ENCODE results near the gene C12orf42. TPM values are rescaled to one million over a fixed set of nuclear protein-coding genes. Genes with fewer than 3 reads are reported as not detected.
"Not testable (repeated sequence)": the region's sequence is repeated elsewhere in the genome, so short reads cannot be mapped to it uniquely, and the experiment has no call there.

C12orf42 gene
- total and polyA plus RNA-seq, 9 donors: not detected

DNA sequence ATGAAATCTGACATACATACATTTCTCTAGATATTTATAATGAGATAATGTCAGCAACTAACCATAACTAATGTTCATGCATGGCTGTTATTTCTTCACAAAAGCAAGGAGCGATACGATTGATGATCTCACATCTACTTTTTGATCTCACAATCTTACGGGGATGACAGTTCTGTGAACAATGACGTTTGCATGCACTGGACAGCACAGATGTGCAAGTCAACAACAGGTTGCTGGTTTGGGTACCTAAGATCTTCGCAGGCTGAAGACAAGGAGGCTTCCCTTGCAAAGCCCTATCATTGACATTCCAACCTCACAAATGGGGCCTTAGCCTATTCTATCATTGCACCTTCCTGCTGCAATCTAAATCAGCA is 53.6 kb downstream of the C12orf42 start:
- no peak for DNase-seq
- intact Hi-C loops (cut with DNase I): no loop called here
- no peak overlapping the region for H3K27ac ChIP-seq
- no peaks in the 10 kb centered on the region for H3K9me3 ChIP-seq
- 70 to 75% (median 73%) methylated on average over 5 of the region's 5 CpGs for WGBS, 3 donors
- H3K4me3 ChIP-seq: no peak overlapping the region
- H3K27me3 ChIP-seq: no peaks in the 10 kb centered on the region
- no peaks in the 10 kb centered on the region for H3K4me1 ChIP-seq (ENCODE audit: insufficient read depth)
- no peak for TF ChIP-seq EP300 (IDR thresholded peaks at IDR 0.05)
- no peak for TF ChIP-seq POLR2A (IDR thresholded peaks at IDR 0.05)
- TF ChIP-seq, protein P1, sequence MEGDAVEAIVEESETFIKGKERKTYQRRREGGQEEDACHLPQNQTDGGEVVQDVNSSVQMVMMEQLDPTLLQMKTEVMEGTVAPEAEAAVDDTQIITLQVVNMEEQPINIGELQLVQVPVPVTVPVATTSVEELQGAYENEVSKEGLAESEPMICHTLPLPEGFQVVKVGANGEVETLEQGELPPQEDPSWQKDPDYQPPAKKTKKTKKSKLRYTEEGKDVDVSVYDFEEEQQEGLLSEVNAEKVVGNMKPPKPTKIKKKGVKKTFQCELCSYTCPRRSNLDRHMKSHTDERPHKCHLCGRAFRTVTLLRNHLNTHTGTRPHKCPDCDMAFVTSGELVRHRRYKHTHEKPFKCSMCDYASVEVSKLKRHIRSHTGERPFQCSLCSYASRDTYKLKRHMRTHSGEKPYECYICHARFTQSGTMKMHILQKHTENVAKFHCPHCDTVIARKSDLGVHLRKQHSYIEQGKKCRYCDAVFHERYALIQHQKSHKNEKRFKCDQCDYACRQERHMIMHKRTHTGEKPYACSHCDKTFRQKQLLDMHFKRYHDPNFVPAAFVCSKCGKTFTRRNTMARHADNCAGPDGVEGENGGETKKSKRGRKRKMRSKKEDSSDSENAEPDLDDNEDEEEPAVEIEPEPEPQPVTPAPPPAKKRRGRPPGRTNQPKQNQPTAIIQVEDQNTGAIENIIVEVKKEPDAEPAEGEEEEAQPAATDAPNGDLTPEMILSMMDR (IDR thresholded peaks at IDR 0.05): no peak
- no peaks in the 10 kb centered on the region for H3K36me3 ChIP-seq

DNA sequence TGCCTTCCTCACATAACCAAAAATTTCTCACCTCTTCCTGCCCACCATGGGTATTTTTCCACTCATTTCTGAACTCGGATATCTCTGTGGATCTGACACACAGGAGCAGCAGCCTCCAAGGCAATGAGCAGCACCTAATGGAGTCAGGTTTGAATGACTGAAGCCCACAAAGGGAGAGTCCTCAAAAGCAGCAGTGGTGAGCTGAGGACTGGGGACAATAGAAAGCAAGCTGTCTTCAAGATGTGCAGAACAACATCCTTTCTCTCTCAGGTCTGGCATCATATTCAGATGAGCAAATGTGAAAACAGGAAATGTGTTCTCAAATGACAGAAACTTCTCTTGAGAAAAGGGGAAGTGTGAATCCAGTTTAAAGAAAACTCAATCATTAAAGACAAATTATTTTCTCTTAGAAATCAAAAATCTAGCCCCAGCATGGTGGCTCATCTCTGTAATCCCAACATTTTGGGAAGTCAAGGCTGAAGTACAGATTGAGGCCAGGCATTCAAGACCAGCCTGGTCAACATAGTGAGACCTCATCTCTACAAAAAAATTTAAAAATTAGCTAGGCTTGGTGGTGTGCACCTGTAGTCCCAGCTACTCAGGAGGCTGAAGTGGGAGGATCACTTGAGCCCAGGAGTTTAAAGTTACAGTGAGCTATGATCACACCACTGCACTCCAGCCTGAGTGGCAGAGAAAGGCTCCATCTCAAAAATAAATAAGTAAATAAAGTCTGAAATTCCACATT is 54.2 kb downstream of the C12orf42 start:
- H3K27me3 ChIP-seq: no peaks in the 10 kb centered on the region

DNA sequence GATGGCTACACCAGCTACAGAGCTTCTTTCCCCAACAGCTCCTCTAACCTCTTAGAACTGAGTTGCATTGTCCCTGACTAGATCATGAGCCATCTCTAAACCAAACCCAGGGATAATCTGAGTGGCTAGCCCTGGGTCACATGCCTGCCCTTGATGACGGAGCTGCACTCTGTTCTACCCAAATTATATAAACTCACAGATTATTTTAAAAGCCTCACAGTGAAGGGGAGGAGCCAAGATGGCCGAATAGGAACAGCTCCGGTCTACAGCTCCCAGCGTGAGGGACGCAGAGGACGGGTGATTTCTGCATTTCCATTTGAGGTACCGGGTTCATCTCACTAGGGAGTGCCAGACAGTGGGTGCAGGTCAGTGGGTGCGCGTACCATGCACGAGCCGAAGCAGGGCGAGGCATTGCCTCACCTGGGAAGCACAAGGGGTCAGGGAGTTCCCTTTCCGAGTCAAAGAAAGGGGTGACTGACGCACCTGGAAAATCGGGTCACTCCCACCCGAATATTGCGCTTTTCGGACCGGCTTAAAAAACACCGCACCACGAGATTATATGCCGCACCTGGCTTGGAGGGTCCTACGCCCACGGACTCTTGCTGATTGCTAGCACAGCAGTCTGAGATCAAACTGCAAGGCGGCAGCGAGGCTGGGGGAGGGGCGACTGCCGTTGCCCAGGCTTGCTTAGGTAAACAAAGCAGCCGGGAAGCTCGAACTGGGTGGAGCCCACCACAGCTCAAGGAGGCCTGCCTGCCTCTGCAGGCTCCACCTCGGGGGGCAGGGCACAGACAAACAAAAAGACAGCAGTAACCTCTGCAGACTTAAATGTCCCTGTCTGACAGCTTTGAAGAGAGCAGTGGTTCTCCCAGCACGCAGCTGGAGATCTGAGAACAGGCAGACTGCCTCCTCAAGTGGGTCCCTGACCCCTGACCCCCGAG is 61.3 kb downstream of the C12orf42 start:
- H3K36me3 ChIP-seq; H3K4me3 ChIP-seq; DNase-seq; intact Hi-C loops (cut with DNase I); H3K27ac ChIP-seq; H3K9me3 ChIP-seq; H3K27me3 ChIP-seq; H3K4me1 ChIP-seq (ENCODE audit: insufficient read depth): not testable (repeated sequence)
- WGBS, 3 donors: 63 to 70% (median 69%) methylated on average over 30 to 31 of the region's 33 CpGs

More for the DNA sequence above, 54.2 kb downstream of the C12orf42 start:
- intact Hi-C loops (cut with DNase I): no loop called here
- 68 to 81% (median 69%) methylated on average over 1 of the region's 1 CpG for WGBS, 3 donors
- H3K36me3 ChIP-seq: no peaks in the 10 kb centered on the region
- no peak overlapping the region for H3K27ac ChIP-seq
- no peak overlapping the region for H3K4me3 ChIP-seq
- TF ChIP-seq, protein P1 (IDR thresholded peaks at IDR 0.05): no peak
- no peak for TF ChIP-seq POLR2A (IDR thresholded peaks at IDR 0.05)
- no peaks in the 10 kb centered on the region for H3K4me1 ChIP-seq (ENCODE audit: insufficient read depth)
- H3K9me3 ChIP-seq: no peaks in the 10 kb centered on the region
- DNase-seq: no peak

DNA sequence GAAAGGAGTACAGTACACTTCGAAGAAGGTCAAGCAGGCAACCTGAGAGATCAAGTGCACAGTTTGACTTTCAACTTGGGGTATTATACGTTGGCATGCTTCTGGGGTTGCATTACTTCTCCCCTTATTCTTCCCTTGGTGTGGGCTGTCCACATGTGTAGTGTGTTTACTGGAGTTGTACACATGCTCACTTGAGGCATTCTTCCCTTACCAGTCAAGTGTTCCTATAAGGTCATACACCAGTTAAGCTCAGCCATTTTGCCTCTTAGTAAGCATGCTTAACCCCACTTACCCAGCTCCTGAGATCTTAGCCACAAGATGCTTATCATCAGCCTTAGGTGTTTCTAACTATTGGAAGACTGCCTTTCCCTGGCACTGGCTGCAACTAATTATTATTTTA is 63.8 kb downstream of the C12orf42 start:
- H3K27me3 ChIP-seq: no peaks in the 10 kb centered on the region
- H3K4me3 ChIP-seq: no peak overlapping the region
- H3K4me1 ChIP-seq (ENCODE audit: insufficient read depth): no peaks in the 10 kb centered on the region
- no peaks in the 10 kb centered on the region for H3K36me3 ChIP-seq
- 75 to 83% (median 80%) methylated on average over 2 of the region's 2 CpGs for WGBS, 3 donors
- no peaks in the 10 kb centered on the region for H3K9me3 ChIP-seq
- TF ChIP-seq EP300 (IDR thresholded peaks at IDR 0.05) (no peak), POLR2A (IDR thresholded peaks at IDR 0.05) (no peak)
- TF ChIP-seq, protein P1 (IDR thresholded peaks at IDR 0.05): no peak
- no peak for DNase-seq
- no peak overlapping the region for H3K27ac ChIP-seq
- intact Hi-C loops (cut with DNase I): no loop called here

DNA sequence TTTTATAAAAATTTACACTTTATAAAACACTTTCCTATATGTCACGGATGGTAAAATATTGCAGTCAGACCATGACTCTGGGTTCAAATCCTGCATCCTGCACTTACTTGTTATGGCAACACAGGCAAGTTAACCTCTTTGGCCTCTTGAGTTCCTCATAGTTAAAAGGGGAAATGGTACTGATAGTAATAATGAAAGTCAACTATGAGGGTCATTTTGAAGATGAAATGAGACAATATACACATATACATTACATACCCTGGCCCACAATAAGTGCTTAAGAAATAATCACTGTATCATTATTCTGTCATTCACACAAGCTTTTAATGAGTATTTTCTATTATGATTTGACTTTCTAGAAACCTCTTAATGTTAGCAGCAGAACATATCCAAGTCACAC is 64.4 kb downstream of the C12orf42 start:
- no peaks in the 10 kb centered on the region for H3K4me1 ChIP-seq (ENCODE audit: insufficient read depth)
- no peak overlapping the region for H3K27ac ChIP-seq
- TF ChIP-seq POLR2A (IDR thresholded peaks at IDR 0.05) (no peak), EP300 (IDR thresholded peaks at IDR 0.05) (no peak)
- TF ChIP-seq, protein P1 (IDR thresholded peaks at IDR 0.05): no peak
- H3K36me3 ChIP-seq: no peaks in the 10 kb centered on the region
- WGBS, 3 donors: 94 to 98% (median 96%) methylated on average over 1 of the region's 1 CpG
- H3K9me3 ChIP-seq: no peaks in the 10 kb centered on the region
- DNase-seq: no peak
- intact Hi-C loops (cut with DNase I): no loop called here
- H3K4me3 ChIP-seq: no peak overlapping the region
- no peaks in the 10 kb centered on the region for H3K27me3 ChIP-seq

DNA sequence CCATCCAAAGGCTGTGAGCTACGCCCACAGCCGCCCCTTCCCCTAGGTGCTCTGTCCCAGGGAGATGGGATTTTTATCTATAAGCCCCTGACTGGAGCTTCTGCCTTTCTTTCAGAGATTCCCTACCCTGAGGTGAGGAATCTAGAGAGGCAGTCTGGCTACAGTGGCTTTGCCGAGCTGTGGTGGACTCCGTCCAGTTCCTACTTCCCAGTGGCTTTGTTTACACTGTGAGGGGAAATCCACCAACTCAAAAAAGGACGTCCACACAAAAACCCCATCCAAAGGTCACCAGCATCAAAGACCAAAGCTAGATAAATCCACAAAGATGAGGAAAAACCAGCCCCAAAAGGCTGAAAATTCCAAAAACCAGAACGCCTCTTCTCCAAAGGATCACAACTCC is 70.1 kb downstream of the C12orf42 start:
- intact Hi-C loops (cut with DNase I); H3K4me1 ChIP-seq (ENCODE audit: insufficient read depth); H3K36me3 ChIP-seq; H3K4me3 ChIP-seq; H3K9me3 ChIP-seq; DNase-seq; H3K27ac ChIP-seq; H3K27me3 ChIP-seq: not testable (repeated sequence)
- 72 to 77% (median 76%) methylated on average over 6 of the region's 6 CpGs for WGBS, 3 donors

DNA sequence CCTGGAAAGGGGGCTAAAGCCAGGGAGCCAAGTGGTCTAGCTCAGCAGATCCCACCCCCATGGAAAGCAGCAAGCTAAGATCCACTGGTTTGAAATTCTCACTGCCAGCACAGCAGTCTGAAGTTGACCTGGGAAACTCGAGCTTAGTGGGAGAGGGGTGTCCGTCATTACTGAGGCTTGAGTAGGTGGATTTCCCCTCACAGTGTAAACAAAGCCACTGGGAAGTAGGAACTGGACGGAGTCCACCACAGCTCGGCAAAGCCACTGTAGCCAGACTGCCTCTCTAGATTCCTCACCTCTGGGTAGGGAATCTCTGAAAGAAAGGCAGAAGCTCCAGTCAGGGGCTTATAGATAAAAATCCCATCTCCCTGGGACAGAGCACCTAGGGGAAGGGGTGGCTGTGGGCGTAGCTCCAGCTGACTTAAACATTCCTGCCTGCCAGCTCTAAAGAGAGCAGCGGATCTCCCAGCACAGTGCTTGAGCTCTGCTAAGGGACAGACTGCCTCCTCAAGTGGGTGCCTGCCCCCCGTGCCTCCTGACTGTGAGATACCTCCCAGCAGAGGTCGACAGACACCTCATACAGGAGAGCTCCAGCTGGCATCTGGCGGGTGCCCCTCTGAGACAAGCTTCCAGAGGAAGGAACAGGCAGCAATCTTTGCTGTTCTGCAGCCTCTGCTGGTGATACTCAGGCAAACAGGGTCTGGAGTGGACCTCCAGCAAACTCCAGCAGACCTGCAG is 70.8 kb downstream of the C12orf42 start:
- H3K4me3 ChIP-seq; H3K27me3 ChIP-seq; H3K9me3 ChIP-seq; H3K36me3 ChIP-seq; H3K4me1 ChIP-seq (ENCODE audit: insufficient read depth); intact Hi-C loops (cut with DNase I); DNase-seq; H3K27ac ChIP-seq: not testable (repeated sequence)
- 63 to 75% (median 65%) methylated on average over 9 of the region's 9 CpGs for WGBS, 3 donors
